AG09309 (cell line): ENCODE measurements around the gene PER2.

ENCODE experiments used
- DNase-seq: peaks from one replicate; pipeline ENCODE4 v3.0.0-alpha.2; 2010; ENCODE audit warnings: low read depth
- H3K4me3 ChIP-seq: 2 replicates; pipeline ENCODE4 v1.5.1; 2011; ENCODE audit warnings: mild to moderate bottlenecking, low read depth, low read length, moderate library complexity; ENCODE audit not compliant: control insufficient read depth
- CTCF ChIP-seq: IDR thresholded peaks from 2 replicates; pipeline ENCODE4 v1.5.1; 2011; ENCODE audit warnings: mild to moderate bottlenecking, low read depth, low read length, inconsistent platforms; ENCODE audit not compliant: insufficient read depth, control insufficient read depth; ENCODE audit errors: missing control alignments

PER2 gene

GRCh38 chr2:238321467-238321866 lies 33.1 kb upstream of the PER2 start:
- peak overlapping the region; percentile 67 for H3K4me3 ChIP-seq
- TF ChIP-seq CTCF: no peak
- no peak for DNase-seq

DNA sequence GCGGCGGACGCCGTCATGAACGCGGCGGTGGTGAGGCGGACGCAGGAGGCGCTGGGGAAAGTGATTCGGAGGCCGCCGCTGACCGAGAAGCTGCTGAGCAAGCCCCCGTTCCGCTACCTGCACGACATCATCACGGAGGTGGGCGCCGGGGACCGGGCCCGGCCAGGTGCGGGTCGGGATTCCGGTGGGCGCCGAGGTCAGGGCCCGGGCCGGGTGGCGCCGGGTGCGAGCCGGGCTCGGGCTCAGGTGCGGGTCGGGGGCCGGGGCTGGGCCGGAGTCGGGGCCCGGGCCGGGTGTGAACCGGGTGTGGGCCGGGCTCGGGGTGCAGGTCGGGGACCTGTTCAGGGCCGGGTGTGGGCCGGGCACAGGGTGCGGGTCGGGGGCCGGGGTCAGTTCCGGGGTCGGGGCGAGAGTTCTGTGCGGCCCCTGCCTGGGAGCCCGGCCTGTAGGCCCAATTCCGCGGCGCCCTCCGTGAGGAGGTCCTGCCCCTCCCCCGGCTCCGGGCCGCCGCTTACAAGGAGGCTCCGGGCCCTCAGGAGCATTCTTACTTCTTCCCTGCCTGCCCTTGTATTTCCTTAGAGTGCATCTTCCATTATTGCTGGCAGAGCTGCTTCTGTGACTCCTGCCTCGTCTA lies 32.4 kb upstream of the PER2 start:
- no peak for DNase-seq
- peak overlapping the region; percentile 67 for H3K4me3 ChIP-seq
- TF ChIP-seq CTCF: no peak

DNA sequence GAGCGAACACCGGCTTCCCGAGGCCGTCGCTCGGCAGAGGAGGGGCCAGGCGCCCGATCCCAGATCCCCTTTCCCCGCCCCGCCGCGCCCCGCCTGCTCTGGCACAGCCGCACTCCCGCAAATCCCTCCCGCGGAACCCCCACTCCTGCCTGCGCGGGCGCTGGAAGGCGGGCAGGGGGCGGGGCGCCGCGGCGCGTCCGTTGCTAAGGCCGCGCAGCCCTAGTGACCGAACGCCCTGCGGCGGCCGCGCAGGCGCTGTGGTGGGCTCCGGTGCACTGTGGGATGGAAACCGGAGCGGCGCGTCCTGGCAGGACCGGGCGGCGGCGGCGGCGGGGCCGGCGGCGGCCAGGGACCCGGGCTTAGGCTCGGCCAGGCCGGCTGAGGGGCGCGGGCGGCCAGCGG lies 31.8 kb upstream of the PER2 start, which contains the start of gene TRAF3IP1:
TRAF3IP1 (plus strand) TSS at position 273 of the 402 bp plus-strand sequence. CDS start 145 bp downstream, outside the sequence.
- TF ChIP-seq CTCF: no peak
- DNase-seq: peak; percentile 41
- H3K4me3 ChIP-seq: peak within 1 kb of the TSS; percentile 67

- no peak for TF ChIP-seq CTCF
- no peak for DNase-seq
- H3K4me3 ChIP-seq: no peak overlapping the region
Measured at GRCh38 chr2:238315031-238315595, 26.7 kb upstream of the PER2 start.

- DNase-seq: no peak
- TF ChIP-seq CTCF: no peak
- H3K4me3 ChIP-seq: no peak overlapping the region
Measured at GRCh38 chr2:238314576-238314975, 26.2 kb upstream of the PER2 start.

GRCh38 chr2:238313991-238314350 lies 25.6 kb upstream of the PER2 start:
- no peak for DNase-seq
- no peak overlapping the region for H3K4me3 ChIP-seq
- TF ChIP-seq CTCF: no peak
